ENCODE results near the gene RDH12. TPM values are rescaled to one million over a fixed set of nuclear protein-coding genes. Genes with fewer than 3 reads are reported as not detected.

RDH12 gene
- polyA plus RNA-seq, 12 donors: 0.32 to 1.5 (median 0.79) TPM; not detected in 2

DNA sequence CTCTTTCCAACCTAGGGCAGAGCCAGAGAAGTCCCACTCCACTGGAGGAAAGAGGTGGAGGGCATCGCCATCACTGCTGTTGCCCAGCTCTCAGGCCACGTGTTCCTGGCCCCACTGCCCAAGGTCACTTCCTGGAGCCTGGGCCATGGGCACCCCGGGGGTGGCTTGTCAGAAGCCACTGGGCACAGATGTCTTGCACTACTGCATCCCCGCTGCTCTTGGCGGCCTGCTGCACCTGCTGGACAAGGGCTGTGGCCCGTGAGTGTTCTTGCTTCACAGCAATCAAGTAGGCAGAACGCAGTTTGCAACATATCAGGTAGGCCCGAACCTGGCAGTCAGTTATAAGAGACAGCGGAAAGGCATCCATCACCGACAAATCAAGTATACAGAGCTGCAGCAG is 46.6 kb downstream of the RDH12 start:
- no peak for DNase-seq

DNA sequence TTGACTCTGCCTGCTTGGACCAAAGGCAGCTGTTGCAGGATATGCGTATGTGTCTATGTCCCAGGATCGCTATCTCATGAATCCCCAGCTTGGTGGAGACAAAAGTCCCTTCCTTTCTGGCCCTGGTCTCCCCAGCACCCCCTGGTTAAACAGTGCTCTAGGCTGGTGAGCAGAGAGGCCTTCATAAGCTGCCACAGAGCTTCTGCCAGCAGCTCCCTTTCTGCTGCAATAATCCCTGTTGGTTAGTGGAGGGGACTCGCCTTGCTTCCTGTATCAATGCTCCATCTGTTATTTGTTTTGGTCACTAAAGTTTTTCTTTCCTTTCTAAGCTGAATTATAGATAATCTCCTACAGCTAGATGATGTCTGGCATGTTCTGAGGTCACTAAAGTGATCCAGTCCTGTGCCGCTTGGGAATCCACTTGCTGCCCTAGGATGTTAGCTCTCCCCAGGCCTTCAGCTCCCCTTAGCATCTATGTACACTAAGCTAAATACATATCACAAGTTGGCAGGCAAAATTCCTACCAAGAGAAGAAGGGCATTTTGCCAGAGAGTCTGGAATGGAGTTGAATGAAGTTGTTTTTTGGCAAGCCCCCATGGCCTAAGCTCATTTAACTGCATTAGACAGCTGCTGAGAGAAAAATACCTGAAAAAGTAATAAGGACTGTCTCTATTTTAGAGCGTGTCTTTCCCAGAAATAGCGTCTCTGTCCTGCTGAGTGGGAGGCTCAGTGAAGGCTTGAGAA is 47.8 kb downstream of the RDH12 start:
- peak; percentile 55 for DNase-seq

GRCh38 chr14:67756496-67756895 is 54.8 kb downstream of the RDH12 start:
- peak; percentile 31 for DNase-seq

DNA sequence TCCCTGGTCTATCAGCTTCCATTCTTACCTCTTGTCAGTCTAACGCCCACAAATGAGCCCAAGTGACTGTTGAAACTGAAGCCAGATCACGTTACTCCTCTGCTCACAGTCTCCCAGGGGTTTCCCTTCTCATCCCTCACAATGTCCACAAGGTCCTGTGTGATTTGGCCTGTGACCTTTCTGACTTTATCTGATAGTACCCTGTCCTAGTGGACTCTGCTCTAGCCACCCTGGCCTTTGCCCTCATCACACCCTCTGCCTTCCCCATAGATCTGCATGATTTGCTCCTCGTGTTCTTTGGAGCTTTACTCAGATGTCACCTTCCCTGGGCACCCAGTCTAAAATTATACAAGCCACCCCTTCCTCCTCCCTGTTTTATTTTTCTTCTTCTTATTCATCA is 55.5 kb downstream of the RDH12 start:
- DNase-seq: no peak

DNA sequence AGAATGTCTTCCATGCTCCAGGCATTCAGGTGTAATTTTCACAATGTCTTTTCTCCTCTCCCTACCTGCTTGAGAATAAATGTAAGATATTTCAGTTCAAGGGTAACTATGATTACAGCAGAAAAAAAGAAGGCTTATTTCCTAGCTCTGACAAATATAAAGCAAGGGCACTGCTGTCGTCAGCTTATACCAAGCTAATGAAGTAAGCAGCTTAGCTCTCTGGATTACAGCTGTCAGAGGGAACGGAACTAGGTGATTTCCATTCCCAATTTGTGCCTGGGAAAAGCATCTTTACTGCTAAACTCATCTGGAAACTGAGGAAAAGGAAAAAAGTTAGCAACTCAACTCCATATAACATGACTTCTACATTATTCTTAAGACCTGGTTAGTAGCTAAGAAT is 58.2 kb downstream of the RDH12 start:
- no peak for DNase-seq

GRCh38 chr14:67762051-67762450 is 60.4 kb downstream of the RDH12 start:
- no peak for DNase-seq

DNA sequence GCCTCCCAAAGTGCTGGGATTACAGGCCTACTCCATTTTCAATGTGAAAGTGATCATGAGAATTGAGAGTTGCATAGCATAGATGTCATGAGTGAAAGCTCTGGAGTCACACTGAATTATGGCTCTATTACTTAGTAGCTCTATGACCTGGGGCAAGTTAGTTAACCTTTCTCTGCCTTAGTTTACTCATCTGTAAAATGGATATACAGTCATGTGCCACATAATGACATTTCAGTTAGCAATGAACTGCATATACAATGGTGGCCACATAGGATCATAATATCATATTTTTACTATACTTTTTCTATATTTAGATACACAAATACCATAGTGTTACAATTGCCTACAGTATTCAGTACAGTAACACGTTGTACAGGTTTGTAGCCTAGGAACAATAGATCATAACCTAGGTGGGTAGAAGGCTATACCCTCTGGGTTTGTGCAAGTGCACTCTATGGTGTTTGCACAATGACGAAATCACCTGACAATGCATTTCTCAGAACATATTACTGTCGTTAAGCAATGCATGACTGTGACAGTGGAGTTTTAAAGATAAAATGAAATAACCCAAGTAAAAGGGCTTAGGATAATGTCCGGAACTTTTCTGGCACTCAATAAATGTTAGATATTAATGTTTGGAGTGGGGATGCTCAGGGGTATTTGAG is 61.6 kb downstream of the RDH12 start:
- no peak for DNase-seq

DNA sequence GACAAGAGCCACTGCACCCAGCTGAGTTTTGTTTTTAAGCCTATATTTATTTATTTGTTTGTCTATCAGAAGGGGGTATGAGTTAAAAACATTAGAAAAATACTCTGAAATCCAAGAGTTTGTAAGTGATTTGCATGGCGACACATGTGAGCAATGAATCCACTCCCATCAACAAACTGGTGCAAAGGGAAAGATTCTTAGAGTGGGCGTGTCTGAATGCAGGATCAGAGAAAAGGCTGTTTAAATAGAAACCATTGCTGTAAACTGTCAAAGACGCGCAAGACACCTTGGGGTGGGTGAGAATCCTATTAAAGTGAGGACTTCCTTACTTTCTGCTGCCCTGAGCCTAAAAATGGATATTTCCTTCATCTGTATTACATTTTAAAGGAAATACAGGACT is 62.8 kb downstream of the RDH12 start:
- no peak for DNase-seq

GRCh38 chr14:67765192-67765834 is 63.6 kb downstream of the RDH12 start:
- no peak for DNase-seq

DNA sequence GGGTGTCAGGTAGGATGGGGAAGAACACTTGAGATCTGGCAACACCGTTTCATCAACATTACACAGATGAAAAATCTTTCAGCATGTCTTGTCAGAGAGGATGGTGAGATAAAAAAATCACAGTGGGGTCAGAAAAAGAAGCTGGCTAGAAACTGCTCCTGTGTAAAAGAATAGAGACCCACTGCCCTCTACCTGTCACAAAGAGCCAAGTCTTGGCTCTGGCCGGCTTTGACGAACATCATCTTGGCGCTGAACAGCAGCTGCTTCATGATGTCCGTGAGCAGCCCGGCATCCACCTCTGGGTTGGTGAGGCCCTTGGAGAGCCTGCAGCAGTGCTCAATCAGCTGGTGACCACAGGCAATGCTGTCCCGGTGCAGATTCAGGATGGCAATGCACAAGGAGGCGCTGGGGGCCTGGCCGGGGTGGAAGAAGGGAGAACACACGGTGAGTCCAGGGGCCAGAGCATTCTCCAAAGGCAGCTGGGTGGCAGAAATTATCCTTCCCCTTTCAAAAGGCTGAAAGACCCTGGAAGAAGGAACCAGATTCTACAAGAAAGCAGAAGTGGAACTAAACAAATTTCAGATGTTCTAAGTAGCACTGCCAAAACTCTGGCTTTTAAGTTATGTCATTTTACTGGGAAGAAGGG is 64.5 kb downstream of the RDH12 start:
- no peak for DNase-seq

GRCh38 chr14:67768219-67768618 is 66.5 kb downstream of the RDH12 start:
- DNase-seq: no peak

GRCh38 chr14:67773844-67774377 is 72.2 kb downstream of the RDH12 start:
- no peak for DNase-seq

- DNase-seq: no peak
Observed at GRCh38 chr14:67776653-67777322, 75.1 kb downstream of the RDH12 start.

DNA sequence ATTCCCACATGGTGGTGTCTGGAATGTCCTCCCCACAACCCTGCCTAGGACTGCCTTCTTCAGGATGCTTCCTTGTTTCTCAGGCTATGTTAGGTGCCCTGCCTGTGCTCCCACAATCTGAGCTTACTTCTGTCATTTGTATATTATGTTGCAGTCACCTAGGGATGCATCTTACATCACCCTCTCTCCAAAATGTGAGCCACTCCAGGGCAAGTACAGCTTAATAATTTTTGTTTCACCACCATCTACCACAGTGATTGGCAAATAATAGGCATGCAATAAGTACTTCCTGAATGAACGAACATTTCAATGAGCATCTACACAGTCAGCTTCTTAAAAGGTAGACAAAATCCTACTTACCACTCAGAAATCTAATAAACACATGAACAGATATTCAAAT is 77.1 kb downstream of the RDH12 start:
- DNase-seq: no peak

GRCh38 chr14:67782090-67782489 is 80.4 kb downstream of the RDH12 start:
- no peak for DNase-seq

Other genes with a start within 250 kb of the RDH12 start
- under 1 TPM in 10 of 12 donors, not detected in 2; 0.19 to 0.94 (median 0.35) TPM for gene TMEM229B, start 213.2 kb upstream of the RDH12 start, polyA plus RNA-seq (ENCODE audit: insufficient read length in 12 of 12)
- 10 to 100 TPM in 2 of 12 donors, 1 to 10 TPM in 8, under 1 TPM in 1, not detected in 1; 1.00 to 13.1 (median 1.7) TPM for gene PLEKHH1, start 168.6 kb upstream of the RDH12 start, polyA plus RNA-seq (ENCODE audit: insufficient read length in 12 of 12)
- gene PIGH, start 101.6 kb upstream of the RDH12 start, polyA plus RNA-seq (ENCODE audit: insufficient read length in 12 of 12): 10 to 100 TPM in 10 of 12 donors, not detected in 2; 12.6 to 18.2 (median 15.7) TPM
- gene ARG2, start 82.0 kb upstream of the RDH12 start, polyA plus RNA-seq (ENCODE audit: insufficient read length in 12 of 12): 1 to 10 TPM in 9 of 12 donors, under 1 TPM in 1, not detected in 2; 0.98 to 4.1 (median 2.4) TPM
- 10 to 100 TPM in 11 of 12 donors, not detected in 1; 75.5 to 95.5 (median 83.9) TPM for gene VTI1B, start 27.3 kb upstream of the RDH12 start, polyA plus RNA-seq (ENCODE audit: insufficient read length in 12 of 12)
- 100 to 1,000 TPM in 1 of 12 donors, 10 to 100 TPM in 11; 38.3 to 391 (median 49.7) TPM for gene RDH11, start 6.1 kb upstream of the RDH12 start, polyA plus RNA-seq (ENCODE audit: insufficient read length in 12 of 12)
- gene ZFYVE26, start 114.7 kb downstream of the RDH12 start, polyA plus RNA-seq (ENCODE audit: insufficient read length in 12 of 12): 10 to 100 TPM in 10 of 12 donors, 1 to 10 TPM in 1, not detected in 1; 7.2 to 22.9 (median 13.6) TPM
- gene RAD51B, start 117.9 kb downstream of the RDH12 start, polyA plus RNA-seq (ENCODE audit: insufficient read length in 12 of 12): 10 to 100 TPM in 4 of 12 donors, 1 to 10 TPM in 6, not detected in 2; 6.3 to 13.1 (median 9.7) TPM

Measured in muscle of arm (tissue), 12 donors.